ENCODE measurements around the gene CLIP3.

The CLIP3 gene

GRCh38 chr19:36030264-36031148, 2.2 kb downstream of the CLIP3 start:
- 100% methylated on average over 4 of the region's 8 CpGs for WGBS (ENCODE audit: insufficient coverage)
- no peaks in the 10 kb centered on the region for H3K9me3 ChIP-seq (ENCODE audit: control extremely low read depth in 1 of 5, control insufficient read depth in 4 of 5, insufficient read depth in 2 of 5, low read depth in 1 of 5, low read length in 4 of 5)
- ChIA-PET CTCF (no interaction called here), POLR2A (interaction anchor here (0.5 kb wide), 1 partner anchor 32 kb away, joined by 3 read pairs; no protein-coding TSS in a partner anchor)
- DNase-seq: peak in 2 of 3 donors; percentile 34 to 43
- H3K27ac ChIP-seq (ENCODE audit: insufficient read depth in 1 of 2, low read depth in 1 of 2, low read length in 2 of 2, poor library complexity in 1 of 2, severe bottlenecking in 2 of 2): no peak overlapping the region
- peaks cover 0 to 20% (median 13%) of the 10 kb centered on the region in 4 experiments for H3K4me1 ChIP-seq (ENCODE audit: control extremely low read depth in 1 of 4, control insufficient read depth in 4 of 4, insufficient read depth in 4 of 4, low read length in 3 of 4)
- peaks cover 2 to 35% (median 9%) of the 10 kb centered on the region in 4 experiments for H3K36me3 ChIP-seq (ENCODE audit: control insufficient read depth in 4 of 4, insufficient read depth in 4 of 4, low read length in 3 of 4)
- no peaks in the 10 kb centered on the region for H3K27me3 ChIP-seq (replicated peaks in 2 of 5; ENCODE audit: control insufficient read depth in 4 of 5, insufficient read depth in 5 of 5, low read length in 4 of 5)
- no peak overlapping the region for H3K4me3 ChIP-seq (ENCODE audit: control insufficient read depth in 1 of 7, extremely low read depth in 1 of 7, insufficient read depth in 4 of 7, low read depth in 2 of 7, low read length in 6 of 7)

GRCh38 chr19:36028313-36029041, 4.2 kb downstream of the CLIP3 start:
- WGBS (ENCODE audit: insufficient coverage): 91% methylated on average over 8 of the region's 10 CpGs
- no peak overlapping the region for H3K4me3 ChIP-seq (ENCODE audit: control insufficient read depth in 1 of 7, extremely low read depth in 1 of 7, insufficient read depth in 4 of 7, low read depth in 2 of 7, low read length in 6 of 7)
- POLR2A ChIA-PET: interaction anchor here (0.5 kb wide), 1 partner anchor 142 kb away, joined by 3 read pairs; no protein-coding TSS in a partner anchor
- H3K36me3 ChIP-seq (ENCODE audit: control insufficient read depth in 4 of 4, insufficient read depth in 4 of 4, low read length in 3 of 4): peaks cover 2 to 32% (median 16%) of the 10 kb centered on the region in 4 experiments
- H3K27ac ChIP-seq (ENCODE audit: insufficient read depth in 1 of 2, low read depth in 1 of 2, low read length in 2 of 2, poor library complexity in 1 of 2, severe bottlenecking in 2 of 2): no peak overlapping the region
- peaks cover 0 to 13% (median 5%) of the 10 kb centered on the region in 4 experiments for H3K4me1 ChIP-seq (ENCODE audit: control extremely low read depth in 1 of 4, control insufficient read depth in 4 of 4, insufficient read depth in 4 of 4, low read length in 3 of 4)
- CTCF ChIA-PET: no interaction called here
- no peaks in the 10 kb centered on the region for H3K9me3 ChIP-seq (ENCODE audit: control extremely low read depth in 1 of 5, control insufficient read depth in 4 of 5, insufficient read depth in 2 of 5, low read depth in 1 of 5, low read length in 4 of 5)
- no peaks in the 10 kb centered on the region for H3K27me3 ChIP-seq (replicated peaks in 2 of 5; ENCODE audit: control insufficient read depth in 4 of 5, insufficient read depth in 5 of 5, low read length in 4 of 5)
- DNase-seq: no peak

DNA sequence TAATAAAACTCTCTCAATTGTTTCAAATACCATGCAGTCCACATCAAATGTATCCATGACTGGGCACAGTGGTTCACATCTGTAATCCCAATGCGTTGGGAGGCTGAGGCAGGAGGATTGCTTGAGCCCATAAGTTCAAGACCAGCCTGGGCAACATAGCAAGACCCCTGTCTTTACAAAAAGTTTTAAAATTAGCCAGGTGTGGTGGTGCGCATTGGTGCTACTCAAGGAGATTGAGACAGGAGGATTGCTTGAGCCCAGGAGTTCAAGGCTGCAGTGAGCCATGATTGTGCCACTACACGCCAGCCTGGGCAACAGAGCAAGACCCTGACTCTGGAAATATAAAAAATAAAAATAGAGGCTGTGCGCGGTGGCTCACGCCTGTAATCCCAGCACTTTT, 5.0 kb downstream of the CLIP3 start:
- 100% methylated on average over 6 of the region's 6 CpGs for WGBS (ENCODE audit: insufficient coverage)
- POLR2A ChIA-PET: no interaction called here
- H3K27ac ChIP-seq (ENCODE audit: insufficient read depth in 1 of 2, low read depth in 1 of 2, low read length in 2 of 2, poor library complexity in 1 of 2, severe bottlenecking in 2 of 2): no peak overlapping the region
- no peaks in the 10 kb centered on the region for H3K27me3 ChIP-seq (replicated peaks in 2 of 5; ENCODE audit: control insufficient read depth in 4 of 5, insufficient read depth in 5 of 5, low read length in 4 of 5)
- no peak overlapping the region for H3K4me3 ChIP-seq (ENCODE audit: control insufficient read depth in 1 of 7, extremely low read depth in 1 of 7, insufficient read depth in 4 of 7, low read depth in 2 of 7, low read length in 6 of 7)
- no peaks in the 10 kb centered on the region for H3K9me3 ChIP-seq (ENCODE audit: control extremely low read depth in 1 of 5, control insufficient read depth in 4 of 5, insufficient read depth in 2 of 5, low read depth in 1 of 5, low read length in 4 of 5)
- DNase-seq: no peak
- H3K36me3 ChIP-seq (ENCODE audit: control insufficient read depth in 4 of 4, insufficient read depth in 4 of 4, low read length in 3 of 4): peaks cover 2 to 36% (median 18%) of the 10 kb centered on the region in 4 experiments
- CTCF ChIA-PET: interaction anchor here (1.0 kb wide), 1 partner anchor 69 kb away, joined by 3 read pairs; no protein-coding TSS in a partner anchor
- H3K4me1 ChIP-seq (ENCODE audit: control extremely low read depth in 1 of 4, control insufficient read depth in 4 of 4, insufficient read depth in 4 of 4, low read length in 3 of 4): peaks cover 0 to 8% (median 3%) of the 10 kb centered on the region in 4 experiments

DNA sequence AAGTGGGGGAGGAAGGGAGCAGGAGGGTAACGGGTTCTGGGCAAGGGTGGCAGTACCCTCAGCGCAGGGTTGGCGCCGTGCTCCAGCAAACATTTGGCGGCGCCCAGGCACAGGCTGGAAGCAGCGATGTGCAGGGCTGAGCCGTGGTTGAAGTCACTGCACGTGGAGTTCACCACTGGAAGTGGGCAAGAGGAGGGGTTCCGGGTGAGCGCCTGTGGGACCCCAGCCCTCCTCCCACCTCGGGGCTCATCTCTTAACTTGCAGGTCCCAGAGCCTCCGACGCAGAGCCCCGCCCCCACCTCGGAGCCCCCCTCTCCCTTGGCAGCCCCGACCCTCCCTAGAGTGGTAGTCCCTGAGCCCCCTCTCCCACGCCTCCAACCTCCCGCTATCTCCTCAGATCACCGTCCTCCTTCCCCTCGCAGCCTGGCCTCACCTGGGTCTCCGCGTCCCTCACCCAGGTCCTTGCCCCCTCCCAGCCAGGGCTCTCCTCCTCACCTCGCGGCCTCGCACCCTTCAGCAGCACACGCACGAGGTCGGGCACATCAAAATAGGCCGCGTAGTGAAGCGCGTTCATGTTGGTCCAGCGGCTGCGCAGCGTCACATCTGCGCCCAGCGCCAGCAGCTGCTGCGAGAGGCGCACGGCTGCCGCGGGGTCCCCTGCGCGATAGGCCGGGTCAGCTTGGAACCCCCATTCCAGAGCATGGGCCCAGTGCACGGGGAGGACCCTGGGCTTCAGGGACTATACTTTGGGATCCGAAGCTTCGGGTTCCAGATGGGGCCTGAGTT, 6.4 kb downstream of the CLIP3 start:
- ChIA-PET POLR2A (no interaction called here), CTCF (interaction anchor here (1.0 kb wide), 1 partner anchor 68 kb away, joined by 3 read pairs; no protein-coding TSS in a partner anchor)
- no peaks in the 10 kb centered on the region for H3K4me1 ChIP-seq (ENCODE audit: control extremely low read depth in 1 of 4, control insufficient read depth in 4 of 4, insufficient read depth in 4 of 4, low read length in 3 of 4)
- no peak for DNase-seq
- H3K9me3 ChIP-seq (ENCODE audit: control extremely low read depth in 1 of 5, control insufficient read depth in 4 of 5, insufficient read depth in 2 of 5, low read depth in 1 of 5, low read length in 4 of 5): no peaks in the 10 kb centered on the region
- H3K4me3 ChIP-seq (ENCODE audit: control insufficient read depth in 1 of 7, extremely low read depth in 1 of 7, insufficient read depth in 4 of 7, low read depth in 2 of 7, low read length in 6 of 7): no peak overlapping the region
- WGBS (ENCODE audit: insufficient coverage): 97% methylated on average over 43 of the region's 49 CpGs
- H3K27me3 ChIP-seq (replicated peaks in 2 of 5; ENCODE audit: control insufficient read depth in 4 of 5, insufficient read depth in 5 of 5, low read length in 4 of 5): no peaks in the 10 kb centered on the region
- peaks cover 2 to 41% (median 23%) of the 10 kb centered on the region in 4 experiments for H3K36me3 ChIP-seq (ENCODE audit: control insufficient read depth in 4 of 4, insufficient read depth in 4 of 4, low read length in 3 of 4)
- no peak overlapping the region for H3K27ac ChIP-seq (ENCODE audit: insufficient read depth in 1 of 2, low read depth in 1 of 2, low read length in 2 of 2, poor library complexity in 1 of 2, severe bottlenecking in 2 of 2)

DNA sequence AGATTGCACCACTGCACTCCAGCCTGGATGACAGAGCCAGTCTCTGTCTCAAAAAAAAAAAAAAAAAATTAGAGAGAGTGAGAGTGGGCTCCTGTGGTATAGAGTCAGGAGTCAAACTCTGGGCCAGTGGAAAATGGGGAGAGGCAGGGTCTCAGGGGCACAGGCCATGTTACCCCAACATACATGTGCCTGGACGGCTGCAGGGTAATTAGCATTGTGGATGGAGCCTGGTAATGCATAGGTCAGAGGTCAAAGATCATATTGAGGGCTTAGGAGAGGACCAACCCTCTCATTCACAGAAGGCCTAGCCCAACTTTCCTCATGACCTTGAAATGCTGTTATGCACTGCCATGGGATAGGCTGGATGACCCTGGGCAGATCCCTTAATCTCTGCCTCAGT, 7.1 kb downstream of the CLIP3 start:
- Histone ChIP-seq H3K4me1 (ENCODE audit: control extremely low read depth in 1 of 4, control insufficient read depth in 4 of 4, insufficient read depth in 4 of 4, low read length in 3 of 4) (no peaks in the 10 kb centered on the region), H3K4me3 (ENCODE audit: control insufficient read depth in 1 of 7, extremely low read depth in 1 of 7, insufficient read depth in 4 of 7, low read depth in 2 of 7, low read length in 6 of 7) (no peak overlapping the region), H3K36me3 (ENCODE audit: control insufficient read depth in 4 of 4, insufficient read depth in 4 of 4, low read length in 3 of 4) (peaks cover 4 to 46% (median 25%) of the 10 kb centered on the region in 4 experiments), H3K9me3 (ENCODE audit: control extremely low read depth in 1 of 5, control insufficient read depth in 4 of 5, insufficient read depth in 2 of 5, low read depth in 1 of 5, low read length in 4 of 5) (no peaks in the 10 kb centered on the region), H3K27me3 (replicated peaks in 2 of 5; ENCODE audit: control insufficient read depth in 4 of 5, insufficient read depth in 5 of 5, low read length in 4 of 5) (no peaks in the 10 kb centered on the region), H3K27ac (ENCODE audit: insufficient read depth in 1 of 2, low read depth in 1 of 2, low read length in 2 of 2, poor library complexity in 1 of 2, severe bottlenecking in 2 of 2) (no peak overlapping the region)
- POLR2A ChIA-PET: no interaction called here
- CTCF ChIA-PET: no interaction called here
- WGBS (ENCODE audit: insufficient coverage): no CpG with 5 or more reads among the region's 1 CpG
- DNase-seq: no peak

DNA sequence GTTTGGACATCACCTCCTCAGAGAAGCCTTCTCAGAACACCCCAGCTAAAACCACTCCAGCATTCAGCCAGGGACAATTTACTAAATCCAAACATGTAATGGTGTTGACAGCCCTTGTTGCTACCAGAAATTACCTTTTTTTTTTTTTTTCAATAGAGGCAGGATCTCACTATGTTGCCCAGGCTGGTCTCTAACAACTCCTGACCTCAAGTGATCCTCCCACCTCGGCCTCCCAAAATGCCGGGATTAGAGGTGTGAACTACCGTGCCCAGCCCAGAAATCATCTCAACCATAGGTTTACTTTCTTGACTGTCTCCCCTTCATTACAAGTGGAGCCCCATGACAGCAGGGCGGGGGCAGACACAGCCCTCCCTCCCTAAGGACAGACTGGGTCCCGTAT, 9.2 kb downstream of the CLIP3 start:
- DNase-seq: no peak
- H3K36me3 ChIP-seq (ENCODE audit: control insufficient read depth in 4 of 4, insufficient read depth in 4 of 4, low read length in 3 of 4): peaks cover 4 to 51% (median 26%) of the 10 kb centered on the region in 4 experiments
- no peaks in the 10 kb centered on the region for H3K27me3 ChIP-seq (replicated peaks in 2 of 5; ENCODE audit: control insufficient read depth in 4 of 5, insufficient read depth in 5 of 5, low read length in 4 of 5)
- no peak overlapping the region for H3K4me3 ChIP-seq (ENCODE audit: control insufficient read depth in 1 of 7, extremely low read depth in 1 of 7, insufficient read depth in 4 of 7, low read depth in 2 of 7, low read length in 6 of 7)
- H3K9me3 ChIP-seq (ENCODE audit: control extremely low read depth in 1 of 5, control insufficient read depth in 4 of 5, insufficient read depth in 2 of 5, low read depth in 1 of 5, low read length in 4 of 5): no peaks in the 10 kb centered on the region
- ChIA-PET CTCF (interaction anchor here (1.1 kb wide), 1 partner anchor 10 kb away, joined by 3 read pairs; the partner anchor contains the start of gene ALKBH6), POLR2A (no interaction called here)
- H3K4me1 ChIP-seq (ENCODE audit: control extremely low read depth in 1 of 4, control insufficient read depth in 4 of 4, insufficient read depth in 4 of 4, low read length in 3 of 4): no peaks in the 10 kb centered on the region
- no peak overlapping the region for H3K27ac ChIP-seq (ENCODE audit: insufficient read depth in 1 of 2, low read depth in 1 of 2, low read length in 2 of 2, poor library complexity in 1 of 2, severe bottlenecking in 2 of 2)
- 95% methylated on average over 2 of the region's 5 CpGs for WGBS (ENCODE audit: insufficient coverage)

Measured in common myeloid progenitor, CD34-positive (primary cell).